IMR-90 (cell line): Measurements from ENCODE around the gene METTL25. TPM values are rescaled to one million over a fixed set of nuclear protein-coding genes. Genes with fewer than 3 reads are reported as not detected.

ENCODE experiments used
- ATAC-seq: fragments of 200-7000 bp; cut with Tn5 transposase; 2 replicates; pipeline ENCODE4 v1.9.1; 2020; ENCODE audit warnings: low read depth, mild to moderate bottlenecking, moderate library complexity
- BruUV-seq: library from RNA; stranded (reverse); fragments of 400-500 nt; replicated peaks from 2 replicates; lab custom pipeline; 2021; lab: Mats Ljungman, UMichigan
- CTCF ChIA-PET: fragments of 300-600 bp; formaldehyde crosslinking; extraction: SDS; loops from one replicate; lab custom pipeline; 2021; ENCODE audit warnings: antibody characterized with exemption; lab: Yijun Ruan, JAX
- POLR2A ChIA-PET: fragments of 300-600 bp; sonication (Branson Sonifier 250); formaldehyde crosslinking; loops from one replicate; lab custom pipeline; 2022; ENCODE audit warnings: antibody characterized with exemption; ENCODE audit not compliant: unreplicated experiment; lab: Charles Lee
- DNase-seq: peaks from one replicate; pipeline ENCODE4 v3.0.0; 2013
- H2AFZ ChIP-seq: replicated peaks from 2 replicates; pipeline ENCODE3; 2013; ENCODE audit warnings: low read length, mild to moderate bottlenecking; ENCODE audit not compliant: poor library complexity
- H2AK5ac ChIP-seq: 2 replicates; pipeline ENCODE4 v1.6.1; 2013; ENCODE audit warnings: low read depth, low read length, inconsistent platforms
- H2AK9ac ChIP-seq: replicated peaks from 2 replicates; pipeline ENCODE3; 2013; ENCODE audit warnings: mild to moderate bottlenecking, low read depth, low read length, moderate library complexity; ENCODE audit not compliant: poor library complexity
- H2BK120ac ChIP-seq: 2 replicates; pipeline ENCODE4 v1.6.1; 2013; ENCODE audit warnings: low read depth, low read length, inconsistent platforms
- H2BK15ac ChIP-seq: 3 replicates; pipeline ENCODE4 v1.6.1; 2013; ENCODE audit warnings: low read depth, low read length, inconsistent platforms
- H2BK20ac ChIP-seq: 2 replicates; pipeline ENCODE4 v1.6.1; 2013; ENCODE audit warnings: low read depth, mild to moderate bottlenecking, inconsistent platforms, low read length, moderate library complexity
- H2BK5ac ChIP-seq: 2 replicates; pipeline ENCODE4 v1.6.1; 2013; ENCODE audit warnings: mild to moderate bottlenecking, low read depth, low read length, inconsistent platforms; ENCODE audit not compliant: poor library complexity, severe bottlenecking
- H3K14ac ChIP-seq: replicated peaks from 2 replicates; pipeline ENCODE4 v1.6.1; 2013; ENCODE audit warnings: low read depth, low read length, inconsistent platforms
- H3K18ac ChIP-seq: 2 replicates; pipeline ENCODE4 v1.6.1; 2013; ENCODE audit warnings: low read depth, low read length, control low read depth
- H3K23ac ChIP-seq: 2 replicates; pipeline ENCODE4 v1.6.1; 2013; ENCODE audit warnings: low read depth, low read length, inconsistent platforms
- H3K27ac ChIP-seq: 2 replicates; pipeline ENCODE4 v1.5.1; 2013; ENCODE audit warnings: mild to moderate bottlenecking, control low read depth, low read length; ENCODE audit not compliant: insufficient read depth
- H3K27me3 ChIP-seq: 2 replicates; pipeline ENCODE4 v1.6.1; 2013; ENCODE audit warnings: low read length; ENCODE audit not compliant: control insufficient read depth, insufficient read depth
- H3K36me3 ChIP-seq: 2 replicates; pipeline ENCODE4 v1.6.1; 2013; ENCODE audit warnings: low read length, mixed read lengths; ENCODE audit not compliant: control insufficient read depth, insufficient read depth
- H3K4ac ChIP-seq: 2 replicates; pipeline ENCODE4 v1.6.1; 2013; ENCODE audit warnings: low read depth, low read length, inconsistent platforms
- H3K4me1 ChIP-seq: 2 replicates; pipeline ENCODE4 v1.6.1; 2013; ENCODE audit warnings: low read length, mixed read lengths; ENCODE audit not compliant: control insufficient read depth, insufficient read depth
- H3K4me2 ChIP-seq: 2 replicates; pipeline ENCODE4 v1.6.1; 2013; ENCODE audit warnings: low read depth, mild to moderate bottlenecking, control low read depth, low read length, moderate library complexity
- H3K4me3 ChIP-seq: 2 replicates; pipeline ENCODE4 v1.5.1; 2013; ENCODE audit warnings: low read depth, mild to moderate bottlenecking, control low read depth, low read length, moderate library complexity; ENCODE audit not compliant: insufficient read depth
- H3K56ac ChIP-seq: 2 replicates; pipeline ENCODE4 v1.6.1; 2013; ENCODE audit warnings: low read length, inconsistent platforms; ENCODE audit not compliant: insufficient read depth; ENCODE audit errors: extremely low read depth
- H3K79me1 ChIP-seq, 2 experiments: 2 replicates each; pipeline ENCODE4 v1.6.1; 2013; ENCODE audit warnings: low read length in 2 of 2, inconsistent platforms in 1 of 2, low read depth in 1 of 2
- H3K9ac ChIP-seq: 2 replicates; pipeline ENCODE4 v1.6.1; 2013; ENCODE audit warnings: low read depth, low read length, control low read depth
- H3K9me1 ChIP-seq: 2 replicates; pipeline ENCODE4 v1.6.1; 2013; ENCODE audit warnings: low read length, inconsistent platforms; ENCODE audit not compliant: insufficient read depth
- H3K9me3 ChIP-seq: 2 replicates; pipeline ENCODE4 v1.6.1; 2013; ENCODE audit warnings: low read length; ENCODE audit not compliant: control insufficient read depth, insufficient read depth
- H4K20me1 ChIP-seq: 2 replicates; pipeline ENCODE4 v1.6.1; 2013; ENCODE audit warnings: low read length, inconsistent platforms; ENCODE audit not compliant: insufficient read depth
- H4K5ac ChIP-seq: 2 replicates; pipeline ENCODE4 v1.6.1; 2013; ENCODE audit warnings: mild to moderate bottlenecking, low read depth, low read length, control low read depth
- H4K8ac ChIP-seq, 2 experiments: 2 replicates each; pipeline ENCODE4 v1.6.1; 2013; ENCODE audit warnings: low read depth in 2 of 2, low read length in 2 of 2, control low read depth in 1 of 2, inconsistent platforms in 1 of 2
- H4K91ac ChIP-seq: 2 replicates; pipeline ENCODE4 v1.6.1; 2013; ENCODE audit warnings: low read depth, low read length, inconsistent platforms; ENCODE audit not compliant: insufficient read depth
- MAFK ChIP-seq: IDR thresholded peaks from 2 replicates; pipeline ENCODE4 v1.6.1; 2012; ENCODE audit warnings: low read depth, low read length, improper control_type of control experiment
- MXI1 ChIP-seq: IDR thresholded peaks from 2 replicates; pipeline ENCODE4 v1.6.1; 2012; ENCODE audit warnings: low read depth, mild to moderate bottlenecking, low read length, moderate library complexity, borderline replicate concordance
- NFE2L2 ChIP-seq: fragments of 150-350 bp; IDR thresholded peaks from 2 replicates; pipeline ENCODE4 v1.6.1; 2016; ENCODE audit warnings: low read depth, mild to moderate bottlenecking, low read length
- WGBS, 2 experiments: methylation state at CpG; one replicate each; pipeline versions ENCODE4 v1.1.5 to v1.1.7; 2013; ENCODE audit warnings: missing lambda C conversion rate in 2 of 2; ENCODE audit not compliant: insufficient read length in 1 of 2; ENCODE audit errors: extremely low coverage in 2 of 2; 5-methylcytosine and 5-hydroxymethylcytosine counted together
- dilution Hi-C: fragments of 300-500 bp; cut with HindIII; formaldehyde crosslinking; loops from one replicate; pipeline ENCODE4 v1.14.3; 2018; ENCODE audit warnings: low sequenced_read_pairs; ENCODE audit not compliant: unreplicated experiment
- in situ Hi-C: fragments of 300-500 bp; cut with MboI; formaldehyde crosslinking; loops from 3 replicates; pipeline ENCODE4 v1.14.3; 2019; ENCODE audit warnings: low sequenced_read_pairs, inconsistent platforms, mixed read lengths
- intact Hi-C: fragments of 100-400 bp; cut with micrococcal nuclease; formaldehyde crosslinking; loops from 2 replicates; pipeline ENCODE4 v1.10.0; 2022
- polyA plus RNA-seq, 3 experiments: library from polyadenylated mRNA; depleted of rRNA; stranded (reverse); fragments of >200 nt; gene quantifications; 2 replicates each; pipeline ENCODE4 v1.2.3, GENCODE V29; 2012; ENCODE audit warnings: low replicate concordance in 1 of 3
- total RNA-seq: library from RNA; depleted of rRNA; stranded (reverse); fragments of >200 nt; gene quantifications from 2 replicates; pipeline ENCODE4 v1.2.3, GENCODE V29; 2012

Gene METTL25
- total and polyA plus RNA-seq, 2 of the 4 experiments (the other 2 are of a cell fraction) = 2.6 to 3.0 TPM

DNA sequence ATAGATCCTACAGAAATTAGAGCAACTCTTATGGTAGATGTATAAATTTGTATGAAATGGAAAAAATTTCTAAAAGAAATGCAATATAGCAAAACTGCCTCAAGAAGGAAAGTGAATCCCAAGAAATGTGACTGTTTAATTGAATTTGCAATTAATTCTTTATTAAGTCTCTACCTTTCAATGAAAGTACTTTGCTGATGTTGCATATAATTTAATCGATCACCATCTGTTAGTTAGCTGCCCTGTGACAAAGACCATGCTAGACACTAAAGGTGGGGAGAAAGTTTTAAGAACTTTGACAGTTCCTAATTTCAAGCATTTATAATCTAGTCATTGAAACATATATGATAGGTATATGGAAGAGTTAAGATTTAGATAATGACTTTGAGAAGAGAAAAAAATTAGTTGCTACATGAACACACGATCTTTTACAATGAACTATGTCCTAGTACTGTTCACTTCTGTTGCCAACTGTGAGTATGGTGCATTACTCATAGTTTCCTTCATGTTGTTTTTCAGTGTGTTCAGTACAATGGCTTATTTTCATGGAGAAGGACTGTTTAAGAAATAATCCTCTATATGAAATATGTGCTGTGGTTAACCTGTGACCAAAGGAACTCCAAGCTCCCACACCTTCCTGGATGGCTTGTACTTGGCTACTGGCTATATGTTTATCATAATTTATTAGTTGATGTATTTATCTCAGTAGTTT, 128.4 kb downstream of the METTL25 start:
- Histone ChIP-seq H3K36me3 (no peaks in the 10 kb centered on the region), H3K18ac (no peak overlapping the region), H4K8ac (no peak overlapping the region), H3K14ac (no peak overlapping the region), H3K23ac (no peak overlapping the region), H4K91ac (no peak overlapping the region), H2AK9ac (no peak overlapping the region), H2BK5ac (no peak overlapping the region), H3K4me3 (no peak overlapping the region), H3K27ac (no peak overlapping the region), H3K79me1 (no peaks in the 10 kb centered on the region), H3K4ac (no peak overlapping the region), H4K20me1 (no peaks in the 10 kb centered on the region), H3K4me2 (no peak overlapping the region), H3K9ac (no peak overlapping the region), H2BK120ac (no peak overlapping the region), H3K4me1 (no peaks in the 10 kb centered on the region), H3K56ac (no peak overlapping the region), H2AFZ (no peak overlapping the region), H3K9me1 (no peaks in the 10 kb centered on the region), H4K5ac (no peak overlapping the region), H3K9me3 (no peaks in the 10 kb centered on the region), H2BK15ac (no peak overlapping the region), H2AK5ac (no peak overlapping the region), H3K27me3 (no peaks in the 10 kb centered on the region), H2BK20ac (no peak overlapping the region)
- ChIA-PET CTCF (interaction anchor here (0.7 kb wide), 1 partner anchor 1583 kb away, joined by 3 read pairs; no protein-coding TSS in a partner anchor), POLR2A (no interaction called here)
- DNase-seq (peak; percentile 28), ATAC-seq (no peak)
- TF ChIP-seq NFE2L2 (no peak), MXI1 (no peak), MAFK (peak; percentile 61)
- BruUV-seq = no TSS peak
- in situ Hi-C loops (no loop called here), dilution Hi-C loops (no loop called here), intact Hi-C loops (no loop called here)
- no CpG with 5 or more reads among the region's 2 CpGs for WGBS, 2 experiments
